Thymus (tissue), 11 donors: ENCODE results near the gene RSBN1L. TPM values are rescaled to one million over a fixed set of nuclear protein-coding genes. Genes with fewer than 3 reads are reported as not detected.

Experiments used
- DNase-seq, 9 donors: peaks; one replicate each; pipeline ENCODE4 v3.0.0-alpha.2; 2013; ENCODE audit warnings: low spot score in 9 of 9, low read depth in 6 of 9, missing footprints in 1 of 9
- H3K27ac ChIP-seq, 2 donors: one replicate each; pipeline ENCODE4 v1.5.1; 2013; ENCODE audit warnings: control low read depth in 1 of 2, low read depth in 1 of 2, low read length in 1 of 2, mild to moderate bottlenecking in 1 of 2, moderate library complexity in 1 of 2
- H3K27me3 ChIP-seq, 2 donors: one replicate each; pipeline ENCODE4 v1.5.1; 2013; ENCODE audit warnings: low read length in 1 of 2; ENCODE audit not compliant: control insufficient read depth in 2 of 2, insufficient read depth in 1 of 2
- H3K36me3 ChIP-seq, 2 donors: one replicate each; pipeline ENCODE4 v1.5.1; 2013; ENCODE audit warnings: low read length in 1 of 2, mild to moderate bottlenecking in 1 of 2, moderate library complexity in 1 of 2; ENCODE audit not compliant: control insufficient read depth in 2 of 2, insufficient read depth in 2 of 2
- H3K4me1 ChIP-seq, 2 donors: one replicate each; pipeline ENCODE4 v1.5.1; 2013; ENCODE audit warnings: low read length in 2 of 2; ENCODE audit not compliant: control insufficient read depth in 2 of 2, insufficient read depth in 2 of 2
- H3K4me3 ChIP-seq, 2 donors: one replicate each; pipeline ENCODE4 v1.5.1; 2013; ENCODE audit warnings: low read length in 2 of 2, control low read depth in 1 of 2, mild to moderate bottlenecking in 1 of 2
- H3K9me3 ChIP-seq, 2 donors: one replicate each; pipeline ENCODE4 v1.5.1; 2013; ENCODE audit warnings: low read length in 1 of 2, mild to moderate bottlenecking in 1 of 2; ENCODE audit not compliant: control insufficient read depth in 2 of 2, insufficient read depth in 1 of 2
- WGBS: extraction: QIAGEN DNeasy Blood & Tissue Kit; methylation state at CpG from one replicate; pipeline ENCODE4 v1.1.7; 2013; 5-methylcytosine and 5-hydroxymethylcytosine counted together
- polyA plus RNA-seq: library from polyadenylated mRNA; stranded (reverse); fragments of 200-250 nt; gene quantifications from one replicate; pipeline ENCODE4 v1.2.3, GENCODE V29; 2013
- total RNA-seq: library from RNA; stranded (reverse); fragments of 120-200 nt; gene quantifications from one replicate; pipeline ENCODE4 v1.2.4, GENCODE V29; 2013
- donor health status: healthy.

Gene RSBN1L
- total and polyA plus RNA-seq, 2 donors, result 18.7 to 28.9 TPM

- Histone ChIP-seq H3K4me1 (peaks cover 2 to 5% of the 10 kb centered on the region in 2 donors), H3K4me3 (no peak overlapping the region), H3K36me3 (no peaks in the 10 kb centered on the region), H3K27me3 (no peaks in the 10 kb centered on the region), H3K27ac (no peak overlapping the region), H3K9me3 (peaks cover 0 to 3% of the 10 kb centered on the region in 2 donors)
- no peak for DNase-seq
- WGBS, result 95% methylated on average over 8 of the region's 8 CpGs
Measured at GRCh38 chr7:77830649-77831355, 134.5 kb downstream of the RSBN1L start.

GRCh38 chr7:77831481-77831880, 135.2 kb downstream of the RSBN1L start:
- peaks cover 0 to 3% of the 10 kb centered on the region in 2 donors for H3K9me3 ChIP-seq
- peaks cover 2 to 5% of the 10 kb centered on the region in 2 donors for H3K4me1 ChIP-seq
- no peaks in the 10 kb centered on the region for H3K27me3 ChIP-seq
- H3K36me3 ChIP-seq, result no peaks in the 10 kb centered on the region
- H3K27ac ChIP-seq, result no peak overlapping the region
- no peak overlapping the region for H3K4me3 ChIP-seq
- no peak for DNase-seq
- WGBS, result 97% methylated on average over 7 of the region's 7 CpGs

GRCh38 chr7:77831953-77832352, 135.7 kb downstream of the RSBN1L start:
- no peak for DNase-seq
- Histone ChIP-seq H3K27me3 (no peaks in the 10 kb centered on the region), H3K27ac (no peak overlapping the region), H3K4me1 (peaks cover 2 to 5% of the 10 kb centered on the region in 2 donors), H3K36me3 (no peaks in the 10 kb centered on the region), H3K9me3 (peaks cover 0 to 3% of the 10 kb centered on the region in 2 donors), H3K4me3 (no peak overlapping the region)
- WGBS, result 95% methylated on average over 1 of the region's 1 CpG

Other genes starting within 250 kb of the RSBN1L start
- 24.9 TPM for gene PTPN12, start 159.2 kb upstream of the RSBN1L start, total RNA-seq
- gene PTPN12, start 159.2 kb upstream of the RSBN1L start, polyA plus RNA-seq, result 79.1 TPM
- 23.5 TPM for gene TMEM60, start 102.0 kb downstream of the RSBN1L start, total RNA-seq
- 29.0 TPM for gene TMEM60, start 102.0 kb downstream of the RSBN1L start, polyA plus RNA-seq
- gene PHTF2, start 102.3 kb downstream of the RSBN1L start, total RNA-seq, result 10.9 TPM
- gene PHTF2, start 102.3 kb downstream of the RSBN1L start, polyA plus RNA-seq, result 14.1 TPM